ENCODE data around the gene PCYT1A. TPM values are rescaled to one million over a fixed set of nuclear protein-coding genes. Genes with fewer than 3 reads are reported as not detected.

The PCYT1A gene
- total and polyA plus RNA-seq, 2 of the 13 experiments (the other 11 are each of a cell fraction or from before 2014, with no cell fraction given): 26.4 to 45.3 TPM

GRCh38 chr3:196317687-196318467 lies 30.4 kb upstream of the PCYT1A start, which contains the start of gene DYNLT2B (continued):
- TF ChIP-seq ZNF83 (CRISPR knock-in tag; IDR thresholded peaks at IDR 0.05; ENCODE audit: borderline replicate concordance) (0 out of 2 replicates have a peak, but pooled peaks have one; percentile 63), ADNP (CRISPR knock-in tag; IDR thresholded peaks at IDR 0.05) (no peak), IRF2 (CRISPR knock-in tag; IDR thresholded peaks at IDR 0.05) (no peak; the same call in 1 of the 2 replicates), ZNF674 (CRISPR knock-in tag; IDR thresholded peaks at IDR 0.05; ENCODE audit: low read depth) (no peak), BORCS8-MEF2B (CRISPR knock-in tag; IDR thresholded peaks at IDR 0.05) (peak; percentile 60), KLF11 (CRISPR knock-in tag; IDR thresholded peaks at IDR 0.05) (no peak), ZNF75D (CRISPR knock-in tag; IDR thresholded peaks at IDR 0.05; ENCODE audit: borderline replicate concordance) (no peak), HMG20B (CRISPR knock-in tag; conservative IDR thresholded peaks at IDR 0.05) (no peak), ZNF432 (CRISPR knock-in tag; IDR thresholded peaks at IDR 0.05; ENCODE audit: borderline replicate concordance) (no peak), ZNF501 (CRISPR knock-in tag; IDR thresholded peaks at IDR 0.05) (peak; percentile 85), NCOA2 (CRISPR knock-in tag; IDR thresholded peaks at IDR 0.05) (no peak; the same call in 1 of the 2 replicates), ZSCAN9 (CRISPR knock-in tag; IDR thresholded peaks at IDR 0.05; ENCODE audit: borderline replicate concordance) (no peak; the same call in 1 of the 2 replicates), CC2D1A (CRISPR knock-in tag; IDR thresholded peaks at IDR 0.05) (peak; percentile 82; the same call in 1 of the 2 replicates), AGO1 (IDR thresholded peaks at IDR 0.05; ENCODE audit: low read depth, low read length, poor library complexity, severe bottlenecking) (peak; percentile 75), ZNF331 (CRISPR knock-in tag; IDR thresholded peaks at IDR 0.05) (peak; percentile 53; the same call in 1 of the 2 replicates), PRDM15 (CRISPR knock-in tag; IDR thresholded peaks at IDR 0.05) (no peak), ZNF446 (CRISPR knock-in tag; IDR thresholded peaks at IDR 0.05) (0 out of 2 replicates have a peak, but pooled peaks have one; percentile 33), ZBTB43 (CRISPR knock-in tag; conservative IDR thresholded peaks at IDR 0.05) (no peak), ZMYM4 (CRISPR knock-in tag; IDR thresholded peaks at IDR 0.05) (peak; percentile 33; the same call in 1 of the 2 replicates), ZNF18 (CRISPR knock-in tag; IDR thresholded peaks at IDR 0.05; ENCODE audit: insufficient replicate concordance) (peak; percentile 59), REXO4 (CRISPR knock-in tag; IDR thresholded peaks at IDR 0.05; ENCODE audit: borderline replicate concordance) (no peak)
- TF ChIP-seq, protein P1, sequence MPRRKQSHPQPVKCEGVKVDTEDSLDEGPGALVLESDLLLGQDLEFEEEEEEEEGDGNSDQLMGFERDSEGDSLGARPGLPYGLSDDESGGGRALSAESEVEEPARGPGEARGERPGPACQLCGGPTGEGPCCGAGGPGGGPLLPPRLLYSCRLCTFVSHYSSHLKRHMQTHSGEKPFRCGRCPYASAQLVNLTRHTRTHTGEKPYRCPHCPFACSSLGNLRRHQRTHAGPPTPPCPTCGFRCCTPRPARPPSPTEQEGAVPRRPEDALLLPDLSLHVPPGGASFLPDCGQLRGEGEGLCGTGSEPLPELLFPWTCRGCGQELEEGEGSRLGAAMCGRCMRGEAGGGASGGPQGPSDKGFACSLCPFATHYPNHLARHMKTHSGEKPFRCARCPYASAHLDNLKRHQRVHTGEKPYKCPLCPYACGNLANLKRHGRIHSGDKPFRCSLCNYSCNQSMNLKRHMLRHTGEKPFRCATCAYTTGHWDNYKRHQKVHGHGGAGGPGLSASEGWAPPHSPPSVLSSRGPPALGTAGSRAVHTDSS (CRISPR knock-in tag; conservative IDR thresholded peaks at IDR 0.05): no peak
